Smooth muscle cell (in vitro differentiated cells): ENCODE results near the gene ABCC6. TPM values are rescaled to one million over a fixed set of nuclear protein-coding genes. Genes with fewer than 3 reads are reported as not detected.

Source experiments
- DNase-seq: peaks from one replicate; lab custom pipeline; 2025; ENCODE audit not compliant: unreplicated experiment; lab: John Stamatoyannopoulos, UW
- H2AFZ ChIP-seq: fragments of 200-600 bp; sonication (generic); 2 replicates; pipeline ENCODE4 v1.6.0; 2016; ENCODE audit warnings: antibody characterized with exemption, low read depth, mild to moderate bottlenecking
- H3F3A ChIP-seq: fragments of 200-600 bp; sonication (generic); 2 replicates; pipeline ENCODE4 v1.6.0; 2017; ENCODE audit warnings: antibody characterized with exemption, low read depth
- H3K27ac ChIP-seq: fragments of 200-600 bp; sonication (generic); 2 replicates; pipeline ENCODE4 v1.5.1; 2016; ENCODE audit warnings: low read depth, mild to moderate bottlenecking
- H3K27me3 ChIP-seq: fragments of 200-600 bp; sonication (generic); 2 replicates; pipeline ENCODE4 v1.6.1; 2016; ENCODE audit warnings: low read depth, mild to moderate bottlenecking
- H3K36me3 ChIP-seq: fragments of 200-600 bp; sonication (generic); 2 replicates; pipeline ENCODE4 v1.5.1; 2016; ENCODE audit warnings: low read depth
- H3K4me1 ChIP-seq: fragments of 200-600 bp; sonication (generic); 2 replicates; pipeline ENCODE4 v1.5.1; 2016; ENCODE audit warnings: low read depth
- H3K4me2 ChIP-seq: fragments of 200-600 bp; sonication (generic); 2 replicates; pipeline ENCODE4 v1.6.0; 2016; ENCODE audit warnings: mild to moderate bottlenecking
- H3K4me3 ChIP-seq: fragments of 200-600 bp; sonication (generic); 2 replicates; pipeline ENCODE4 v1.5.1; 2016; ENCODE audit warnings: mild to moderate bottlenecking
- H3K79me2 ChIP-seq: fragments of 200-600 bp; sonication (generic); 2 replicates; pipeline ENCODE4 v1.6.0; 2016; ENCODE audit warnings: low read depth, mild to moderate bottlenecking
- H3K9ac ChIP-seq: fragments of 200-600 bp; sonication (generic); 2 replicates; pipeline ENCODE4 v1.6.0; 2016; ENCODE audit warnings: low read depth
- H3K9me3 ChIP-seq: fragments of 200-600 bp; sonication (generic); replicated peaks from 2 replicates; pipeline ENCODE4 v1.5.1; 2016; ENCODE audit warnings: low read depth
- H4K20me1 ChIP-seq: fragments of 200-600 bp; sonication (generic); 2 replicates; pipeline ENCODE4 v1.6.0; 2016; ENCODE audit warnings: low read depth
- WGBS: methylation state at CpG from one replicate; pipeline ENCODE4 v1.1.7; 2016; ENCODE audit warnings: low lambda C conversion rate; 5-methylcytosine and 5-hydroxymethylcytosine counted together
- polyA plus RNA-seq: library from polyadenylated mRNA; unstranded; fragments of >200 nt; fragmentation: Nextera tagmentation; extraction: Ambion mirVana; gene quantifications from 2 replicates; pipeline ENCODE4 v1.2.1, GENCODE V29; 2016
- total RNA-seq: library from RNA; depleted of rRNA; stranded (reverse); fragments of >200 nt; gene quantifications from 2 replicates; pipeline ENCODE4 v1.2.3, GENCODE V29; 2014
- TF ChIP-seq, protein P1 (sequence below): fragments of 200-600 bp; sonication (generic); IDR thresholded peaks from 2 replicates; pipeline ENCODE4 v1.5.1; 2017; ENCODE audit warnings: borderline replicate concordance, mild to moderate bottlenecking, antibody characterized with exemption; ENCODE audit not compliant: insufficient read depth, poor library complexity, severe bottlenecking

ABCC6 gene
- total and polyA plus RNA-seq, 2 experiments from 2014 or later, result 0.94 to 1.9 TPM

DNA sequence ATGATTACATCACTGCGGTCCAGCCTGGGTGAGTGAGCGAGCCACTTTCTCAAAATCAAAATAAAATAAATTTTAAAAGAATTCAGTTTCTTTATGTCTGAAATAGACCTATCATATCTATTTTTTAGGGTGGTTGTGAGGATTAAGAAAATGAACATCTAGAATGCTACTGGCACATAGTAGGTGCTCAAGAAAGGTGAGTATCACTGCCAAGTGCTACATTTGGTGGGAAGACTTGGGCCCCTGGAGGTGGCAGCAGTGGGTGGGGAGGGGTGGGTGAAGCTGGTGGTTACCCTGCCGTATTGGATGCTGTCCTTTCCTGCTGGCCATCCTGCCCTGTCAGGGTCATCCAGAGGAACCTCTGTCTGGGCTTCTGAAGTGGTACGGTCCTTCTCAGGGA is 50.3 kb downstream of the ABCC6 start:
- no peaks in the 10 kb centered on the region for H3K9me3 ChIP-seq
- 95% methylated on average over 4 of the region's 4 CpGs for WGBS
- H3F3A ChIP-seq, result no peaks in the 10 kb centered on the region
- no peaks in the 10 kb centered on the region for H4K20me1 ChIP-seq
- H3K79me2 ChIP-seq, result no peaks in the 10 kb centered on the region
- TF ChIP-seq, protein P1, sequence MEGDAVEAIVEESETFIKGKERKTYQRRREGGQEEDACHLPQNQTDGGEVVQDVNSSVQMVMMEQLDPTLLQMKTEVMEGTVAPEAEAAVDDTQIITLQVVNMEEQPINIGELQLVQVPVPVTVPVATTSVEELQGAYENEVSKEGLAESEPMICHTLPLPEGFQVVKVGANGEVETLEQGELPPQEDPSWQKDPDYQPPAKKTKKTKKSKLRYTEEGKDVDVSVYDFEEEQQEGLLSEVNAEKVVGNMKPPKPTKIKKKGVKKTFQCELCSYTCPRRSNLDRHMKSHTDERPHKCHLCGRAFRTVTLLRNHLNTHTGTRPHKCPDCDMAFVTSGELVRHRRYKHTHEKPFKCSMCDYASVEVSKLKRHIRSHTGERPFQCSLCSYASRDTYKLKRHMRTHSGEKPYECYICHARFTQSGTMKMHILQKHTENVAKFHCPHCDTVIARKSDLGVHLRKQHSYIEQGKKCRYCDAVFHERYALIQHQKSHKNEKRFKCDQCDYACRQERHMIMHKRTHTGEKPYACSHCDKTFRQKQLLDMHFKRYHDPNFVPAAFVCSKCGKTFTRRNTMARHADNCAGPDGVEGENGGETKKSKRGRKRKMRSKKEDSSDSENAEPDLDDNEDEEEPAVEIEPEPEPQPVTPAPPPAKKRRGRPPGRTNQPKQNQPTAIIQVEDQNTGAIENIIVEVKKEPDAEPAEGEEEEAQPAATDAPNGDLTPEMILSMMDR, result no peak
- DNase-seq, result no peak
- H3K27ac ChIP-seq, result no peak overlapping the region
- H3K4me2 ChIP-seq, result no peak overlapping the region
- H2AFZ ChIP-seq, result no peak overlapping the region
- no peaks in the 10 kb centered on the region for H3K4me1 ChIP-seq
- no peak overlapping the region for H3K4me3 ChIP-seq
- H3K36me3 ChIP-seq, result no peaks in the 10 kb centered on the region
- H3K27me3 ChIP-seq, result no peaks in the 10 kb centered on the region
- no peak overlapping the region for H3K9ac ChIP-seq

DNA sequence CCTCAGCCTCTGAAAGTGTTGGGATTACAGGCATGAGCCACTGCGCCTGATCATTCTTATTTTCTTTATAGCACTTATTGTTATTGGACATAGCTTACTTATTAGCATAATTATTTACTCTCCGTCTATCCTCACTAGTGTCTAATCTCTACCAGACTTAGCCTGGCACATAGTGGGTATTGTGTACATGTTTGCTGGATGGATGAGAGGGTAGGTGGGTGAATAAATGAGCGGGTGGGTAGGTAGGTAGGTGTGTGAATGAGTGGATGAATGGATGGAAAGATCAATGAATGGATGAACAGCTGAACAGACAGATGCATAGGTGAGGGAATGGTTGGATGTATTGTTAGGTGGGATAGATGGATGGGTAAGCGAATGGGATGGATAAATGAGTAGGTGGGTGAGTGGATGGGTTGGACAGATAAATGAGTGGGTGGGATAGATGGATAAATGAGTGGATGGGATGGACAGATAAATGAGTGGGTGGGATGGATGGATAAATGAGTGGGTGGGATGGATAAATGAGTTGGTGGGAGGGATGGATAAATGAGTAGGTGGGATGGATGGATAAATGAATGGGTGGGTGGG is 51.9 kb downstream of the ABCC6 start:
- no peaks in the 10 kb centered on the region for H3K36me3 ChIP-seq
- TF ChIP-seq, protein P1, result no peak
- H4K20me1 ChIP-seq, result no peaks in the 10 kb centered on the region
- 88% methylated on average over 4 of the region's 4 CpGs for WGBS
- no peaks in the 10 kb centered on the region for H3K79me2 ChIP-seq
- no peaks in the 10 kb centered on the region for H3K27me3 ChIP-seq
- H3K4me2 ChIP-seq, result no peak overlapping the region
- H3K9ac ChIP-seq, result no peak overlapping the region
- no peaks in the 10 kb centered on the region for H3F3A ChIP-seq
- H2AFZ ChIP-seq, result no peak overlapping the region
- H3K9me3 ChIP-seq, result no peaks in the 10 kb centered on the region
- no peak for DNase-seq
- no peak overlapping the region for H3K27ac ChIP-seq
- no peak overlapping the region for H3K4me3 ChIP-seq
- no peaks in the 10 kb centered on the region for H3K4me1 ChIP-seq

DNA sequence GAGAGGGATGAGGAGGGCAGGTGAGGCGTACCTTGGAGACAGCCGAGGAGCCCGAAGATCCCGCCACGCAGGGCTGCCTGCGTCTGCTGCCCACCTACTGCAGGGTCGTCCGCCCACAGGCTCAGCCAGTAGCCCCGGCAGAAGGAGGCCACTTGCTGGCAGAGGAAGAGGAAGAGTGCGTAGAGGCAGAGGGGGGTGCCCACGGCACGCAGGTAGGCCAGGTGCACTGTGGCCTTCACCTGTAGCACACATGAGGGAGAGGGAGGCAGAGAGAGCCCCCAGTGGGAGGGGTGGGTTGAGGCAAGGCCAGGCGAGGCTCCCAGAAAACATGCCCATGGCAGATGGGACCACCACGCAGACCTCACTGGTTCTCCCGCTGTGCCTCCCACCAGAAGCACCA is 53.7 kb downstream of the ABCC6 start:
- Histone ChIP-seq H3K79me2 (no peaks in the 10 kb centered on the region), H3K4me2 (no peak overlapping the region), H3K4me3 (no peak overlapping the region), H4K20me1 (no peaks in the 10 kb centered on the region), H3K9ac (no peak overlapping the region), H2AFZ (no peak overlapping the region), H3K27me3 (no peaks in the 10 kb centered on the region), H3F3A (no peaks in the 10 kb centered on the region), H3K36me3 (no peaks in the 10 kb centered on the region), H3K9me3 (no peaks in the 10 kb centered on the region), H3K4me1 (no peaks in the 10 kb centered on the region), H3K27ac (no peak overlapping the region)
- TF ChIP-seq, protein P1, result no peak
- WGBS, result 95% methylated on average over 14 of the region's 15 CpGs
- DNase-seq, result no peak

DNA sequence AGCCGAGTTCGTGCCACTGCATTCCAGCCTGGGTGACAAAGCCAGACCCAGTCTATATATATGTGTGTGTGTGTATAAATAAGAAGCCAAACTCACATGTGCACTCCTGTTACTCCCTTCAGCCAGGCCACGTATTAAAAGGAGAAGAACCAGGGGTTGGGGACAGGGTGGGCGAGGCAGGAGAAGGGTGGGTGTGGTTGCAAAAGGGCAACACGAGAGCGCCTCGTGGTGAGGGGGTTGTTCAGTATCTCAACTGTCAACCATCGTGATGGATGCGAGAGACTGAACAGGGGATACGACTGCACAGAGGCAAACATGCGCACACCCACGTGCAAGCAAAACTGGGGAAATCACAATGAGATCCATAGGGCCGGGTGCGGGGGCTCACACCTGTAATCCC is 54.9 kb downstream of the ABCC6 start:
- TF ChIP-seq, protein P1, result no peak
- Histone ChIP-seq H3K9me3 (no peaks in the 10 kb centered on the region), H4K20me1 (no peaks in the 10 kb centered on the region), H3F3A (no peaks in the 10 kb centered on the region), H3K27me3 (no peaks in the 10 kb centered on the region), H3K79me2 (no peaks in the 10 kb centered on the region), H3K4me1 (no peaks in the 10 kb centered on the region), H3K4me3 (no peak overlapping the region), H3K9ac (no peak overlapping the region), H3K27ac (no peak overlapping the region), H3K4me2 (no peak overlapping the region), H2AFZ (no peak overlapping the region), H3K36me3 (no peaks in the 10 kb centered on the region)
- no peak for DNase-seq
- 94% methylated on average over 14 of the region's 14 CpGs for WGBS
